Cardiac muscle cell (in vitro differentiated cells and primary cell): ENCODE results near the gene ZNF521. TPM values are rescaled to one million over a fixed set of nuclear protein-coding genes. Genes with fewer than 3 reads are reported as not detected.

Experiments
- DNase-seq, 2 donors: peaks; one replicate each; pipeline versions ENCODE4 v3.0.0 to v3.0.0-alpha.2; 2010 to 2017; ENCODE audit warnings: low read depth in 1 of 2, low spot score in 1 of 2
- H3K27ac ChIP-seq: fragments of 200-600 bp; sonication (generic); 2 replicates; pipeline ENCODE4 v1.5.1; 2016
- H3K27me3 ChIP-seq: fragments of 200-600 bp; sonication (generic); 2 replicates; pipeline ENCODE4 v1.6.0; 2016; ENCODE audit warnings: control low read depth
- H3K36me3 ChIP-seq: fragments of 200-600 bp; sonication (generic); 2 replicates; pipeline ENCODE4 v1.5.1; 2016; ENCODE audit warnings: control low read depth
- H3K4me1 ChIP-seq: fragments of 200-600 bp; sonication (generic); 2 replicates; pipeline ENCODE4 v1.8.1; 2017; ENCODE audit warnings: low read depth, mild to moderate bottlenecking, mixed run types
- H3K4me3 ChIP-seq: fragments of 200-600 bp; sonication (generic); 2 replicates; pipeline ENCODE4 v1.5.1; 2016; ENCODE audit warnings: mild to moderate bottlenecking
- H3K9me3 ChIP-seq: fragments of 200-600 bp; sonication (generic); 2 replicates; pipeline ENCODE4 v1.5.1; 2017; ENCODE audit warnings: low read depth, mild to moderate bottlenecking, control low read depth
- polyA plus RNA-seq: library from polyadenylated mRNA; unstranded; fragments of >200 nt; fragmentation: Nextera tagmentation; extraction: Ambion mirVana; gene quantifications from 2 replicates; pipeline ENCODE4 v1.2.1, GENCODE V29; 2016
- total RNA-seq: library from RNA; depleted of rRNA; stranded (reverse); fragments of >200 nt; gene quantifications from 2 replicates; pipeline ENCODE4 v1.2.3, GENCODE V29; 2016
- TF ChIP-seq, protein P1 (sequence below): IDR thresholded peaks from 2 replicates; pipeline ENCODE4 v1.5.1; 2012; ENCODE audit warnings: low read depth, mild to moderate bottlenecking, low read length

Gene ZNF521
- total and polyA plus RNA-seq, 2 experiments from 2014 or later: 34.2 to 442 TPM

- TF ChIP-seq, protein P1, sequence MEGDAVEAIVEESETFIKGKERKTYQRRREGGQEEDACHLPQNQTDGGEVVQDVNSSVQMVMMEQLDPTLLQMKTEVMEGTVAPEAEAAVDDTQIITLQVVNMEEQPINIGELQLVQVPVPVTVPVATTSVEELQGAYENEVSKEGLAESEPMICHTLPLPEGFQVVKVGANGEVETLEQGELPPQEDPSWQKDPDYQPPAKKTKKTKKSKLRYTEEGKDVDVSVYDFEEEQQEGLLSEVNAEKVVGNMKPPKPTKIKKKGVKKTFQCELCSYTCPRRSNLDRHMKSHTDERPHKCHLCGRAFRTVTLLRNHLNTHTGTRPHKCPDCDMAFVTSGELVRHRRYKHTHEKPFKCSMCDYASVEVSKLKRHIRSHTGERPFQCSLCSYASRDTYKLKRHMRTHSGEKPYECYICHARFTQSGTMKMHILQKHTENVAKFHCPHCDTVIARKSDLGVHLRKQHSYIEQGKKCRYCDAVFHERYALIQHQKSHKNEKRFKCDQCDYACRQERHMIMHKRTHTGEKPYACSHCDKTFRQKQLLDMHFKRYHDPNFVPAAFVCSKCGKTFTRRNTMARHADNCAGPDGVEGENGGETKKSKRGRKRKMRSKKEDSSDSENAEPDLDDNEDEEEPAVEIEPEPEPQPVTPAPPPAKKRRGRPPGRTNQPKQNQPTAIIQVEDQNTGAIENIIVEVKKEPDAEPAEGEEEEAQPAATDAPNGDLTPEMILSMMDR: no peak
- H3K27me3 ChIP-seq: no peaks in the 10 kb centered on the region
These were observed 13.3 kb upstream of the ZNF521 start for GRCh38 chr18:25365242-25365641.

DNA sequence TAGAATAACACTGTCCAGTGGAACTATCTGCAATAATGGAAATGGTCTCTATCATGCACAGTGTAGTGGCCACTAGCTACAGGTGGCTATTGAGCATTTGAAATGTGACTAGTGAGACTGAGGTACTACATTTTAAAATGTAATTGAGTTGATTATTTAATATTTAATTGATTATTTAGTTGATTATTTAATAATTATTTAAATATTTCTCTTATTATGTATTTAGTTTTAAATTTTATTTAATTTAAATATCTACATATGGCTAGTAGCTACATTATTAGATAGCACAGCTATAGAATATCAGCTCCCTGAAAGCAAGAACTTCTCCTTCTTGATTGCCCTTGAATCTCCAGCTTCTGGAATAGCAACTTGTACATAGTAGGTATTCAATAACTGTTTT, 12.8 kb upstream of the ZNF521 start:
- H3K27me3 ChIP-seq: no peaks in the 10 kb centered on the region
- no peaks in the 10 kb centered on the region for H3K9me3 ChIP-seq
- H3K4me1 ChIP-seq: no peaks in the 10 kb centered on the region
- no peak overlapping the region for H3K27ac ChIP-seq
- no peaks in the 10 kb centered on the region for H3K36me3 ChIP-seq
- H3K4me3 ChIP-seq: no peak overlapping the region
- TF ChIP-seq, protein P1: no peak
- no peak for DNase-seq

More at GRCh38 chr18:25365242-25365641, 13.3 kb upstream of the ZNF521 start:
- no peak for DNase-seq
- H3K27ac ChIP-seq: no peak overlapping the region
- H3K4me1 ChIP-seq: no peaks in the 10 kb centered on the region
- H3K4me3 ChIP-seq: no peak overlapping the region
- no peaks in the 10 kb centered on the region for H3K9me3 ChIP-seq
- no peaks in the 10 kb centered on the region for H3K36me3 ChIP-seq

DNA sequence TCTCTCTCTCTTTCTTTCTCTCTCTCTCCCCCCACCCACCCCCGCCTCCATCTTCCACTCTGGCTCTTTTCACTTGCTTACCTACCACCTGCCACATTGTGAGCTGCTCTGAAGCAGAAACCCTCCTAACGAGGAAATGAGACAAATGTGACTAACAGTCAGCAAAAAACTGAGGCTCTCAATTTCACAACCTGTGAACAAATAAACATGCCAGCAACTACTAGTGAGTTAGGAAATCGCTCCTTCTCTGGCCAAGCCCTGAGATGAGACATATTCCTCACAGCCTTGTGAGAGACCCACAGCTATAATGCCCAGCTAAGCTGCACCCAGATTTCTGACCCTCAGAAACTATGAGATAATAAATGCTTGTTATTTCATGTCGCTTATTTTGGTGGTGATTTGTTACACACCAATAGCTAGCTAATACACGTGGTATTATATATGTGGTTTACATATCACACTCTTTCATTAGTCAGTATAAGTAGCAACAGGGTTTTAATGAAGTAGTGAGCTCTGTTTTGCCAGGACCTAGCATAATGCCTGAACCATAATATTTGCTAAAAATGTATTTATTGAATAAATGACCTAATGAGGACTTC, 8.4 kb upstream of the ZNF521 start:
- H3K27ac ChIP-seq: no peak overlapping the region
- H3K4me1 ChIP-seq: no peaks in the 10 kb centered on the region
- peaks cover 2% of the 10 kb centered on the region for H3K27me3 ChIP-seq
- H3K4me3 ChIP-seq: no peak overlapping the region
- no peaks in the 10 kb centered on the region for H3K36me3 ChIP-seq
- no peaks in the 10 kb centered on the region for H3K9me3 ChIP-seq
- TF ChIP-seq, protein P1: no peak
- DNase-seq: no peak

DNA sequence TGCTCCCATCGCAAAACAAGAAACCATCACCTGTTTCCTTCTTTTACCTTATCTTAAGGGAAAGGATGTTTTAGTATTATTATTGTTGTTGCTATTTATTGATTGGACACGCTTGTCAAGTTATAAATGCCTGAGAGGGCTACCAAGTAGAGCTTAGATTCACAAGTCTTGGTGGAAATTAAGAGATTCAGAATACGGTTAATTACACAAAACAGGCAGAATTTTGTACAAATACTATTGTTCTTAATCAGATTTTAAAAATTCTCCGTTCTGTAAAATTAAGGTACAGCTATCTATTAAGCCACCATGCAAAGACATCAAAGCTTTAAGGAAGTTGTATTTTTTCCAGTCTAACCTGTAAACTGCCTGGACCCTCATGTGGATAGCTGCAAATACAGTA, 1.1 kb upstream of the ZNF521 start:
- DNase-seq: no peak
- TF ChIP-seq, protein P1: no peak
- no peaks in the 10 kb centered on the region for H3K9me3 ChIP-seq
- H3K4me3 ChIP-seq: peak overlapping the region; percentile 65
- peaks cover 27% of the 10 kb centered on the region for H3K27me3 ChIP-seq
- peaks cover 9% of the 10 kb centered on the region for H3K4me1 ChIP-seq
- no peaks in the 10 kb centered on the region for H3K36me3 ChIP-seq
- no peak overlapping the region for H3K27ac ChIP-seq

DNA sequence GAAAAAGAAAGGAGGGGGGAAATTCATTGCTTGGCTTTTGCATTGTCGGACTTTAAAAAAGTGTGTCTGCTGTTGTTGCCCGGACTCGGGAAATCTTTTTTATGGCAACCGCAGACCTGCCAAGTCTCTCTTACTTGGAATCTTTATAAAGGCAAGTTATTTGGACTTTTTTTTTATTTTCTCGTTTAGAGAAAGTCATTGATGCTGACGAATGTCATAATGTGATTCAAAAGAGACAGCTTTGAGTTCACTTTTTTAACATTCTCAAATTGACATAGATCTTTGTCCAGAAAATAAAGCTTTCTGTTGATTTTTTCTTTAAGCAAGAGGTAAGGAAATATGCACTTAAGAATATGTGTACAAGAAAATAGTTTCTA, 651 bp upstream of the ZNF521 start:
- Histone ChIP-seq H3K4me3 (peak overlapping the region; percentile 65), H3K4me1 (peaks cover 12% of the 10 kb centered on the region), H3K27me3 (peaks cover 27% of the 10 kb centered on the region), H3K36me3 (no peaks in the 10 kb centered on the region), H3K27ac (no peak overlapping the region), H3K9me3 (no peaks in the 10 kb centered on the region)
- no peak for DNase-seq
- TF ChIP-seq, protein P1: peak; percentile 4
